GM19328 (cell line): ENCODE data around the gene SRGAP3.
"Not testable (repeated sequence)": the region's sequence is repeated elsewhere in the genome, so short reads cannot be mapped to it uniquely, and the experiment has no call there.

Experiments
- ATAC-seq: cut with Tn5 transposase; IDR thresholded peaks from one replicate; pipeline ENCODE4 v1.9.1; 2021; ENCODE audit warnings: mild to moderate bottlenecking, moderate library complexity; ENCODE audit not compliant: unreplicated experiment

SRGAP3 gene

GRCh38 chr3:9098716-9099675 lies 150.4 kb downstream of the SRGAP3 start:
- ATAC-seq = no peak

- no peak for ATAC-seq
Observed at GRCh38 chr3:9097495-9097894, 152.0 kb downstream of the SRGAP3 start.

- no peak for ATAC-seq
Observed at GRCh38 chr3:9091486-9092235, 157.8 kb downstream of the SRGAP3 start.

GRCh38 chr3:9088441-9089353 lies 160.7 kb downstream of the SRGAP3 start:
- ATAC-seq = no peak

GRCh38 chr3:9087831-9088413 lies 161.5 kb downstream of the SRGAP3 start:
- no peak for ATAC-seq

GRCh38 chr3:9085428-9085827 lies 164.0 kb downstream of the SRGAP3 start:
- ATAC-seq = not testable (repeated sequence)

- no peak for ATAC-seq
Observed at GRCh38 chr3:9081184-9081818, 168.1 kb downstream of the SRGAP3 start.

GRCh38 chr3:9080163-9080562 lies 169.3 kb downstream of the SRGAP3 start:
- no peak for ATAC-seq

GRCh38 chr3:9079676-9080075 lies 169.8 kb downstream of the SRGAP3 start:
- no peak for ATAC-seq

GRCh38 chr3:9078561-9079240 lies 170.7 kb downstream of the SRGAP3 start:
- no peak for ATAC-seq

GRCh38 chr3:9077029-9077428 lies 172.4 kb downstream of the SRGAP3 start:
- no peak for ATAC-seq

GRCh38 chr3:9075762-9076161 lies 173.7 kb downstream of the SRGAP3 start:
- no peak for ATAC-seq

- no peak for ATAC-seq
Observed at GRCh38 chr3:9074079-9074478, 175.4 kb downstream of the SRGAP3 start.

GRCh38 chr3:9072667-9073009 lies 176.8 kb downstream of the SRGAP3 start:
- no peak for ATAC-seq

GRCh38 chr3:9071936-9072666 lies 177.3 kb downstream of the SRGAP3 start:
- no peak for ATAC-seq

GRCh38 chr3:9070961-9071360 lies 178.5 kb downstream of the SRGAP3 start:
- ATAC-seq = no peak

- no peak for ATAC-seq
Observed at GRCh38 chr3:9069971-9070370, 179.5 kb downstream of the SRGAP3 start.

GRCh38 chr3:9068051-9068450 lies 181.4 kb downstream of the SRGAP3 start:
- no peak for ATAC-seq
